NCI-H345 treated with DMSO at 0.1 percent for 48 hours (cell line): ENCODE results near the gene CPXM1.
"Not testable (repeated sequence)": the region's sequence is repeated elsewhere in the genome, so short reads cannot be mapped to it uniquely, and the experiment has no call there.

Source experiments
- DNase-seq: peaks from one replicate; lab custom pipeline; 2025; ENCODE audit not compliant: unreplicated experiment; lab: John Stamatoyannopoulos, UW

Gene CPXM1

DNA sequence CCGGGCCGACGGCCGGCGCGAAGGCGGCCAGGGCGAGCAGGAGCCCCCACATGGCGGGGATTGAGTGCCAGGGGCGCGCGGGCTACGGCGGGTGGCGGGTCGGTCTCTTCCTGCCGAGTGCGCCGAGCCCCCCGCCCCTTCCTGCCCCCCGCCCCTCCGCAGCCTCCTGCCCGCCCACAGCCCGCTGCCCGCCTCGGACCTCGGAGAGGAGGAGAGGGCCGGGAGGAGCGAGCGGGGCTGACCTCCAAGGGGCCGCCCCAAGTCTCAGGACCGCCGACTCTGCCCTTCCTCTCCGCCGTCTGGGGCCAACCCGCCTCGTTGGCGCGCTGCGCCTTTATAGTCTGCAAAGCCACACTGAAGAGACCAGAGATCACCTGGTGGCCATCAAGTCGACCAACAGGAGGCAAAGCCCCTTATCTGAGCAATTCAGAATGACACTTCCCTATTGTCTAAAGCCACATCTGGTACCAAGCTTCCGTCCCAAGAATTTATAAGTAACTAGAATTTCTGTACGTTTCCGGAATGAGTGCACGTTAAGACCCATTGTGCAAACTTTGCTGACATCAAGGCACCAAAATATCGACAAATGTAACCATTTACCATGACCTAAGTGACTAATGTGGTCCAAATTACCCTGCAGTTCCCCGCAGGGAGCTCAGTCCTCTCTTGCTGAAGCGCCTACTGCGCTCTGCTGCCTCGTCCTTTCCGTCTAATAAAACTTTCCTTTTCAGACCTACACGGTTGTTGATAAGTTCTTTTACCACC is at the start of gene CPXM1:
CPXM1 (minus strand) TSS at position 107 of the 765 bp plus-strand sequence; CDS start at position 52, 55 bp downstream.
- peak; percentile 9 for DNase-seq

DNA sequence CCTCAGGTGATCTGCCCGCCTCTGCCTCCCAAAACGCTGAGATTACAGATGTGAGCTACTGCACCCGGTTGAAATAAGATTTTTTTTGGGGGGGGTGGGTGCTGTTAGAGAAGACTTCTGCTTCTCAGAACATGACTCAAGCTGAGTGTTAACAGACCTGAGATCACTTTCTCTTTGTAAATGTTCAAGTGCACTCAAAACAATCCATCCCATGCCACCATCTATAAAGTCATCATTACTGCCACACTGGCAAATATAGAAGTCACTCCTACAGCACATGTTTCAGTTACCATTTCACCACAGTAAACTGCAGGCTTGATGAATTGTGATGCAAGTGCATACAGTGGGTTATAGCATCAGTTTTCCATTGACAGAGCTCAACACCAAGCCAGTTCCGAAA is 49.1 kb upstream of the CPXM1 start:
- DNase-seq: no peak

DNA sequence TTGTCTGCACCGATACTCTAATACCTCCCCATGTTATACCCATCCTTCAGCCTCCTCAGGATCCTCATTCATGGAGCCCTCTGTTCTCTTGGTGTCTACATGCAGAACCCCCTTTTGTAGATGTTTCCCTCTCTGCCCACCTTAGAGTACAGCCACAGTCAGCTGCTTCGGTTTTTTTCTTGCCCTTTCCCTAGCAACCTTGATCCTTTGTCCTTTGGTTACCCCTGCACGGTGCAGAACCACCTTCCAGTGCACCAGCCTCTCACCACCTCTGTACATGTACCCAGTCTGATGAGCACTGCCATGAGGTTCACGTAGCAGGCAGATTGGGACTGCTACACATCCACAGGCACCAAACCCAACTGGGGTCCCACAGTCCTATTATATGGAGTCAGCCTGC is 47.4 kb upstream of the CPXM1 start:
- DNase-seq: no peak

DNA sequence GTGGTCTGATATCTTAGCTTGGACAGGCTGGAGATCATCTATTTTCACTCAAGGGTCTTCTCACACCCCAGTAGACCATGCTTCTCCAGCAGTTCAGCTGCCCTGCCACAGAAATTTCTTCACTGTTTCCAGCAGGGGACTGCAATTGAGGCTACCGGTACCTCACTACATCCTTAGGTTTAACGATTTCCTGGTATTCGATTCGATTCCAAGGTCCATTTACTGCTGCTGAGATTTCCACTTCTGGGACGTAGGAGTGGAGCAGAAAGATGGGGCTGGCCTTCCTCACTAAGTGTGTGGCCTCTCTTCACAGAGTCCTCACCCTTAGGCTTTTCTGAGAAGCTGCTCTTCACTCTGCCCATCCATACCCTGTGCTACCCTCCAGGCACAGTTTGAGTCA is 46.3 kb upstream of the CPXM1 start:
- DNase-seq: no peak

DNA sequence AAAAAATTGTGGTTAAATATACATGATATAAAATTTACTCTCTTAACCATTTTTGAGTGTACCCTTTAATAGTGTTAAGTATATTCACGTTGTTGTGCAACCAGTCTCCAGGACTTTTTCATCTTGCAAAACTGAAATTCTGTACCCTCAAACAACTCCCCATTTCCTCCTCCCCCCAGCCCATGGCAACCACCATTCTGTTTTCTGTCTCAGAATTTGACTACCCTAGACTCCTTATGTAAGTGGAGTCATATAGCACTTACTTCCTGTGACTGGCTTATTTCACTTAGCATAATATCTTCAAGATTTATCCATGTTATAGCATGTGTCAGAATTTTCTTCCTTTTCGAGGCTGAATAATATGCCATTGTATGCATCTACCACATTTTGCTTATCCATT is 45.2 kb upstream of the CPXM1 start:
- DNase-seq: no peak

DNA sequence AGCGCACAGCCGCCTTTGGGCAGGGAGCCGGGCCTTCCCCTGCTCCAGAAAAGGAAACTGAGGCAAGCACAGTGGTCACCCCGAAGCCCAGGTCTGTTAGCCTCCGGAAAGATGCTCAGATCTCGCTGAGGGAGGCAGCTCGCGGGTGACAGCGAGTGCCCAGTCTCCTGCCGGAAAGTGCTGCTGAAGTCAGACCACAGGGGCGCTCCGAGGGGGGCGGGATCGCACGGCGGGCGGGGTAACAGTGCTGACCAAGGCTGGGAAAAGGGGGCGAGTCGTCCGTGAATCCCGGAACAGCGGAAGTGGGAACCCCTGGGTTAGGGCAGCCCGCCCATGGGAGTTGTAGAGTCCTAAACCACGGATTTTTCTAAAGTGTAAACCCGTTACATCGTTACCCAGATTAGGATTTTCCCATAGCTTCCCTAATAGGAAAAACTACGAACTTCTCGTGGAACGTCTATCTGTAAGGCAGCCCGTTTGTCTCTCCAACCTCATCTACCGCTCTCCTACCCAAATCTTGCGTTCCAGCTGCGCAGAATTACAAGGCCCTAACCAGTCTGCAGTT is 40.6 kb upstream of the CPXM1 start:
- DNase-seq: no peak

DNA sequence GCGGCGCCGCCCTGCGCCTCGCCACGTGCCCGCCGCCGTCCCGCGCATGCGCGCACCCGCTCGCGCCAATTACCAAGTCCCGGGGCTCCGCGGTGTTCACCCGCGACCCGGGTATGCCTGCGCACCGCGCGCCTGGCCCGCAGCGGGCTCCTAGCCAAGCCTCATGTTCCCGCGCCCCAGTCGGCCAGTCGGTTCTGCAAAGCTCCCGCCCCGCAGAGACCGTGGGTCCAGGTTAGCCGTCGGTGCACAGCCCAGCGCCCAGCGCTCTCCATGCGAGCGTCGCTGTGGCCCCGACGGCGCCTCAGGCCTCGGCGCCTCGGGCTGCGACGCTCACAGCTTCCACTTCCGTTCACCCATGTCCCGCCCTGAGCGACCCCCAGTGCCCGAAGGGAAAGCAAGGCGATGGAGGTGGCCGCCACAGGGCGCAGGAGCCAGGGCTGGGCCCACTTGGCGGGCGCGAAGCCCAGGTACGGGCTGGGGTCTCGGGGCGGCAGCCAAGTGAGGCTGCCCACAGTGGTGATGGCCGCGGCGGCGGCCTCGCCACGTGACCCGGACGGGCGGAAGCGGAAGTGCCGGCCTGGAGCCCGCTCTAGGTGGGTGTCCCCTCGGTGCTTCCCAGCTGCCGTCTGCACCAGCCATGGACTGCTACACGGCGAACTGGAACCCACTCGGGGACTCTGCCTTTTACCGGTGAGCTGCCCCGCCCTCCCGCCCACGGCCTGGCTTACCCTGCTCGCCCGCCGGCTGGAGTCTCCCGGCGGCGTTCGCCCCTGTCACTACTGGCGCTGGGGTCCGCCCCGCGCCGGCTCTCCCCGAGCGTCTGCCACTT is 39.9 kb upstream of the CPXM1 start, which contains the start of the genes PCED1A and VPS16:
PCED1A (minus strand) TSS at position 518 of the 829 bp plus-strand sequence. CDS start 743 bp downstream, outside the sequence.
VPS16 (plus strand) TSS at position 608 of the 829 bp plus-strand sequence; CDS start at position 638, 30 bp downstream.
- peak; percentile 85 for DNase-seq

DNA sequence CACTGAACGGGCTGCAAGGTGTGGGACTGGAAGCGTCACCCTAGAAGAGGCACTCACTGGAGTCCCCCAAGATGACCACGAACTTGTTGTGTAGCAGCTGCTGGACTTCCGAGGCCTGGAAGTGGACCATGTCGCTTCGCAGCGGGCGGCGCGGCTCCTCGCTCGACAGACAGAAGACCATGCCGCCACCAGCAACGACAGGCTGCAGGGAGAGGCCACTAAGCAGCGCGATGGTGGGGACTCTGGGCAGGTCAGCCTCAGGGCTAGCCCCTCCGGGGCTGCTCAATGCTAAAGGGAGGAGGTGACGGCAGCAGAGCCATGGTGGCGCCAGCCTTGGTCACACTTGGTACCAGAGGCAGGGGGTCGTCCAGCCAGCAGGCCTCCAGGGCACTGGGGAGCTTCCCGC is 39.3 kb upstream of the CPXM1 start:
- no peak for DNase-seq

DNA sequence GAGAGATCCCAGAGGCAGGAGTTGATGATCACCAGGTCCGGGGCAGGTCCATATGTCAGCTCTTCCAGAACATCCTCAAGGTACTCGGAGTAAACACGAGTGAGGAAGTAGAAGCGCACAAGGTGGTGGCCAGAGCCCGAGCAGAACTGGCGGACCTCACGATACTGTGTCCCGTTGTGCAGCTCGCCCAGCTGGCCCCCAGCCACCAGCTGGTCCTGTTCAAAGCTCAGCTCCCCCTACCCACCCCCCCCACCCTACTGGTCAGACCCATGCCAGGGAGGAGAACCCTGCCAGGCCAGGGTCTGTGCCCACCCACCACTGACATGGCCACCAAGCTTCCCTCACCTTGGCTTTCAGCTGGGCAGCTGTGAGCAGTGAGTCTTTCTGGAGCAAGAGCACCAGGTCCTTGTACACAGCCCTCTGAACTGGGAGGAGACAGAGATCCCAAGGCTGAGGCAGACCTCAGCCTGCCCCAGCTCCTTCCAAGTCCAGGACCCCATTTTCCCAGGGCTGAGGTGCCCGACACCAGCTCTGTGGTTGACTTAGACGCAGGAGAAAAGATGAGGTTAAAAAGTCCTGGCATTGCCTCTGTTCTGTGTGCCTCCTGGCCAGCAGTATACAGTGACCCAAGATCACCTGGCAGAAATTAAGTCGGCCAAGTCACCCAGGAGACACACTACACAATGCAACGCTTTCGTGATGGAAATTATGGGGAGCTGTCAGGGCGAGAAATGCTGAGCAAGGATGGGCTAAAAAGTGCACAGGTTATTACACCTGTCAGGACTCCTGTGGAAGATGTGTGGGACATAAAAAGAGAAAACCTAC is 38.6 kb upstream of the CPXM1 start:
- no peak for DNase-seq

DNA sequence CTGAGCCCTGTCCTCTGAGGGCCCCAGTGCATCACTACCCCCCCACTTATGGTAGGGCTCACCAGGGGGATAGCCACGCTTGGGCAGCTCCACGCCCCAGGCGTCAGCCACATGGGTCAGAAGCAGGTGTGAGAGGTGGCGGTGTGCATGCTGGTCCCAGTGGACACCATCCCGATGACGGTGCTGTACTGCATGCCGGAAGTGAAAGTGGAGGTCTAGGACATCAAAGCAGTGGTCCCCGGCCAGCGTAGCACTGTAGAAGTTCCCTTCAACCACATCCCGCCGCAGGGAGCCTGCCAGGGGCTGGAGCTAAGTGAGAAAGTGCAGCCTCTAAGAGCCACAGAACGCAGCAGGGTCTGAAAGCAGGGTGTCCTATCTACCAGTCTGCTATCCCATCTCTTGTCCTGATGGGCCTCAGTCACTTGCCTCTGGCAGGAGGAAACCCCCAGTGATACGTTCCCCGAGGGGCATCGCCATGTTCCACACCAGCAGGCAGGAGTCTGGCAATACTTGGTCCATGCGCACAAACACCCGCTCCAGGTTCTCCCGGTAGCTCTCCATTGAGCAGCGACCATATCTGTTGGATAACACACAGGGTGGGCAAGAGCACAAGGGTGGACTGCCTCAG is 37.9 kb upstream of the CPXM1 start:
- no peak for DNase-seq

DNA sequence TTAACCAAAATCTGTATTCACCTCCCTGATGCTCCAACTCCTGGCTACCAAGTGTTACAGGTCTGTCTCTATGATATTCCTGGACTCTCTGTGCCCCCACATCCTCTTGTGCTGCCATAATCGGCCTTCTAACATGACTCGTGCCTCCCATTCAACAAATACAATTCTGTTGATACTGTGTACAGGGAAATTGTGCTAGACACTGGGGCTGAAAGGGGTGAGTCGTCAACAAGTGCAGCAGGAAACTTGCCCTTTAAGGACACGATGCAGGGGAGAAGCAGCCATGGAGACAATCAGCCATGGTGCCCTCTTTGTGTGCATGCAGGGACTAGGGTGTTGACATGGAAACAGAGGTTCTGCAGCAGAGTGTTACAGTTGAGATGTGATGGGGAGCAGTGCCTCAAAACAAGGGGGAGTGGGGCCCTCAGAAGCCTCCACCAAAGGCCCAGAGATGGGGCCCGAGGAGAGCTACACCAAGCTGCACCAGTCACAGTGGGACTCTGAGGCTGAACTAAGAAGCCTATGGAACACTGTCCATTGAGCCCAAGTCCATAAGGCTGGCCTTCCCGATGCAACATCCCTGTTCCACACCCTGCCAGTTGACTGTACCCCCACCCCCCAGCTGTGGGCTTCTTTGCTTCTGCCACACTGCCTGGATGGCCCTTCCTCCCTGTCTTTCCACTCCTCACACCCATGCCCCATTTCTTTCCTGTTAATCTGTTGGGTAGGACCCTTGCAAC is 37.0 kb upstream of the CPXM1 start:
- no peak for DNase-seq

DNA sequence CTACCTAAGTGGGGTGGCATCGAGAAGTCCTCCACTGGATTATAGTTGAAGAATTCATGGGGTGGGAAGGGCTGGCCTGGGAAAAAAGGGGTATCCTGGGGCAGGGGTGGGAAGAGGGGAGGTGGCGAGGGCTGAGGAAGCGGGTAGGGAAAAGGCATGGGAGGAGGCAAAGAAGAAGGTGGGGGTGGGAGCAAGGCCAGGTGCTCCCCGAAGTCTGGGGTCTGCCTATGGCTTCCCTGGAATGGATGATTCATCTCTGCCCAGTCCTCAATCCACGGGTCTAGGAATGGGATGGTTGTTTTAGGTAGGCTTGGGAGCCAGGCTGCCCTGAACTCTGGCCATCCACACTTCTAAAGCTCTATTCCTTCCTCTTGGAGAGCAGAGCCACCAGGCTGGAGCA is 35.6 kb upstream of the CPXM1 start:
- DNase-seq: no peak

DNA sequence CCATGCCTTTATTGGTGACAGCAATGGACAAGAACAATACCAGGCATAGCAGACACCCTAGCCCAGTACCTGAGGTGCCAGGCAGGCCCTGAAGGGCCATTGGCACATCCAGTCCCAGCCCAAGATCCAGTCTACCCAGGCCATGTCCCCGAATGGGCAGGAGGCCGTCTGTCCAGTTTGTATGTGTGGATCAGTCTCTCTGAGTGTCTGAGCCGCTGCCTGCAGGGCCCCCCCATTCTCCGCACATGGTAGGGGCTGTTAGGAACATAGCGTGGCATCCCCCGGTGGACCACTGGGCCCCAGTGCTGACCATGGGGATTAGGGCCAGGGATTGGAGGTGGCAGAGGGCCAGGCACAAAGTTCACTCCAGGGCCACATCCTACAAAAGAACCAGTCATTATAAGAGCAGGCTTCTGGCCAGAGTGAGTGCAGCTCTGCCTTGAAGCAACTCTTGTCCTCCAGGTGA is 34.9 kb upstream of the CPXM1 start:
- no peak for DNase-seq

DNA sequence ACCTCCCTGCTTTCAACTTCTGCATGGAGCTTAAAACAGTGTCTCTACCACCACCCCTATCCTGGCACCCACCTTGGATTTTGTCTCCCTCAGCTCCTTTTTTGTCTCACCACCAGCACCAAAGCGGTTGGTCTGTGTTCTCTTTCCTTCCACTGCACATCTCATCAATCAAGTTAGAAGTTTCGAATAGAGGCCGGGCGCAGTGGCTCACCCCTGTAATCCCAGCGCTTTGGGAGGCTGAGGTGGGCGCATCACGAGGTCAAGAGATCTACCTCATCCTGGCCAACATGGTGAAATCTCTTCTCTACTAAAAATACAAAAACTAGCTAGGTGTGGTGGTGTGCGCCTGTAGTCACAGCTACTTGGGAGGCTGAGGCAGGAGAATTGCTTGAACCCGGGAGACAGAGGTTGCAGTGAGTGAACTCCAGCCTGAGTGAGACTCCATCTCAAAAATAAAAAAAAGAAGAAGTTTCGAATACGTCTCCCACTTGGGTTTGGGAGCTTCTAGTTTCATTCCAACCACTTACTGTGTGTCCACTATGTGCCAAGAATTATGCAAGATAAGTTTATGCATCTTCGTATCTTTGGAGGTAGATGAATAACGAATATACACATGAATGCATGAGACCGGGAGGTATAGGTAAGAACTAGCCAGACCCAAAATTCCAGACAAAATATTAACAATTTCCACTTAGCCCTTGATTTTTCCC is 34.1 kb upstream of the CPXM1 start:
- DNase-seq: no peak

DNA sequence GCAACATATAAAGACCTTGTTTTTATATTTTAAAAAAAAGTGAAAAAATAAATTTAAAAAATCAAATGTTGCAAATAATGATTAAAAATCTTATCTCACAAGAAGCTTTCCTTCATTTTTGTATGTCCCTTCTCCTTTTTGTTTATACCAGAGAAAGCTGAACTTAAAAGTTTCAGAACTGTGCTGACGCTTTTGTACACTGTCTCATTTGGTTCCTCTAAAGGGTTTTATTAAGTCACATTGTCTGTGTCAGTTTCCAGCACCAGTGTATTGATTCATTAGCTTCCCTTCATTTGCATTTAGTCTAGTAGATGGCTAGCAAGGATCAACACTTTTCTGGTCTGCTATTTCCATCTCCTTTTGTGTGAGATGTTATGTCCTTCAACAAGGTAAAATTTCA is 33.3 kb upstream of the CPXM1 start:
- DNase-seq: no peak

DNA sequence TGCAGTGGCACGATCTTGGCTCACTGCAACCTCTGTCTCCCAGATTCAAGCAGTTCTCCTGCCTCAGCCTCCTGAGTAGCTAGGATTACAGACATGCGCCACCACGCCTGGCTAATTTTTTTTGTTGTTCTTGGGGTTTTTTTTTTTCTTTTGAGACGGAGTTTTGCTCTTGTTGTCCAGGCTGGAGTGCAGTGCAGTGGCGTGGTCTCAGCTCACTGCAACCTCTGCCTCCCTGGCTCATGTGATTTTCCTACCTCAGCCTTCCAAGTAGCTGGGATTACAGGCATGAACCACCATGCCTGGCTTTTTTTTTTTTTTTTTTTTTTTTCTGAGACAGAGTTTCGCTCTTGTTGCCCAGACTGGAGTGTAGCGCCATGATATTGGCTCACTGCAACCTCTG is 30.8 kb upstream of the CPXM1 start:
- DNase-seq: not testable (repeated sequence)

DNA sequence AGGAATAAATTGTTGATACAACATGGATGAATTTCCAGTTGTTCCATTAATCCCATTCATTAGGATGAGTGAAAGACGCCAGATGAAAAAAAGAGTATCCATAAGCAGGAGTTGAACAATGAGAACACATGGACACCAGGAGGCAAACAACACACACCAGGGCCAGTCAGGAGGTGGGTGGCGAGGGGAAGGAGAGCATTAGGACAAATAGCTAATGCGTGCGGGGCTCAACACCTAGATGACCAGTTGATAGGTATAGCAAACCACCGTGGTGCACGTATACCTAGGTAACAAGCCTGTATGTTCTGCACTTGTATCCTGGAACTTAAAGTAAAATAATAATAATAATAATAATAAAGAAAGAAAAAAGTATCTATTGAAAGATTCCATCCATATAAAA is 28.9 kb upstream of the CPXM1 start:
- DNase-seq: no peak

DNA sequence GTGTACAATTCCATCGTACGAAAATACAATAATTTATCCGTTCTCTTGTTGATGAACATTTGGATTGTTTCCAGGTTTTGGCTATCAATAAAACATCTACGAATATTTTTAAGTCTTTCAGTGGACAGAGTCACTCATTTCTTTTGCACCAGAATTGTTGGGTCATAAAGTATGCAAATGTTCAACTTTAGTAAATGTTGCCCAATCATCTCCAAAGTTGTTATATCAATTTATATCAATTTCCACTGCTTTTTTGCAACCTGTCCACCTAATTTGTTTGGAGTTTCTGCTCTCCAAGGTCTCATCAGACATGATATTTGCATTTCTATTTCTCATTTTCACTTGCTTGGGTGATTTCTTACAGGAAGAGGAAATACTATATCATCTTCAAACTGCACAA is 26.2 kb upstream of the CPXM1 start:
- no peak for DNase-seq

DNA sequence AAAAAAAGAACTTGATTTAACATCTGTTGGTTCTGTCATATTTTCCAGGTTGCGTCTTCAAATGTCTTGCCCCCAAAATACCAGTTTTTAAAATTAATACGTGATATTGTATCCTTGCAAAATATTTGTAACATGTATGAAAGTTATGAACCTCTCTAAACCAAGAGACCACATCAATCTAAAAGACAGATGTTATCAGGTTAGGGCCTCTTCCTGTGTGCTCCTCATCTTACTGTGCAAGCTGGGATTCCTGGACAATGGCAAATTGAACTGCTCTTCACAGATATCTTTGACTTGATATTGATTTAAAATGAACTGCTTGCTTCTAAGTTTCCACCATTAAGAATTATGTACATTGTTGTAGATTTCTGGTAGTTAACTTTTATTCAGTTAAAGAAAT is 25.3 kb upstream of the CPXM1 start:
- DNase-seq: no peak
